DMS153 treated with DMSO at 0.1 percent for 48 hours (cell line): Measurements from ENCODE around the gene SLC3A2.
"Not testable (repeated sequence)": the region's sequence is repeated elsewhere in the genome, so short reads cannot be mapped to it uniquely, and the experiment has no call there.

Experiments
- DNase-seq: peaks from one replicate; lab custom pipeline; 2025; ENCODE audit not compliant: unreplicated experiment; lab: John Stamatoyannopoulos, UW

Gene SLC3A2

GRCh38 chr11:62880803-62881578 is at the start of gene SLC3A2:
Gene SLC3A2, plus strand, starts transcription at chr11:62880896. Its CDS starts 128 bp downstream, at chr11:62881024.
- peak; percentile 71 for DNase-seq

- no peak for DNase-seq
Observed at GRCh38 chr11:62830904-62831519, 49.7 kb upstream of the SLC3A2 start.

- peak; percentile 92 for DNase-seq
Observed at GRCh38 chr11:62831520-62832335, 49.0 kb upstream of the SLC3A2 start, which contains the start of gene STX5. Gene STX5, minus strand, starts transcription at chr11:62832051. Its CDS starts 808 bp downstream, at chr11:62831243.

GRCh38 chr11:62832336-62833234 is 48.1 kb upstream of the SLC3A2 start, which contains the start of gene TEX54:
Gene TEX54, minus strand, starts transcription at chr11:62832841.
- no peak for DNase-seq

DNA sequence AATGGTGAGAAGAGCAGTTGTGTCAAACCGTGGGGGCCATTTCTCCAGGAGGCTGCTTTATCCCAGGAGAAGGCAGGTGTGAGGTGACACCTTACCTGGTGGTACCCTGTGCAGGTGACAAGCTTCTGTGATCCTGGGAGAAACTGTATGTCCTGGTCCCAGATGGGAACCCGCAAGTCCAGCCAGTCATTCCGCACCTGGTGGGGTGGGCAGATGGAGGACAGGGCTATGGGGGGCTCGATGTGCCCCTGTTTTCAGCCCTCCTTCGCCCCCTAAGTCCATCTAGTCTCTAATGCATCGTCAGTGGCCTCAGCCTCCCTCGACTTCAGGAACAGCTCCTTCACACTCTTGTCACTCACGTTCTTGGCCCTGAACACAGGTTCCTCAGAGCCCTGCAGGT is 45.4 kb upstream of the SLC3A2 start:
- no peak for DNase-seq

GRCh38 chr11:62839050-62839945 is 41.4 kb upstream of the SLC3A2 start, which contains the start of gene WDR74:
Gene WDR74, minus strand, starts transcription at chr11:62839590. Its CDS starts 20 bp downstream, at chr11:62839570.
- DNase-seq: peak; percentile 86

DNA sequence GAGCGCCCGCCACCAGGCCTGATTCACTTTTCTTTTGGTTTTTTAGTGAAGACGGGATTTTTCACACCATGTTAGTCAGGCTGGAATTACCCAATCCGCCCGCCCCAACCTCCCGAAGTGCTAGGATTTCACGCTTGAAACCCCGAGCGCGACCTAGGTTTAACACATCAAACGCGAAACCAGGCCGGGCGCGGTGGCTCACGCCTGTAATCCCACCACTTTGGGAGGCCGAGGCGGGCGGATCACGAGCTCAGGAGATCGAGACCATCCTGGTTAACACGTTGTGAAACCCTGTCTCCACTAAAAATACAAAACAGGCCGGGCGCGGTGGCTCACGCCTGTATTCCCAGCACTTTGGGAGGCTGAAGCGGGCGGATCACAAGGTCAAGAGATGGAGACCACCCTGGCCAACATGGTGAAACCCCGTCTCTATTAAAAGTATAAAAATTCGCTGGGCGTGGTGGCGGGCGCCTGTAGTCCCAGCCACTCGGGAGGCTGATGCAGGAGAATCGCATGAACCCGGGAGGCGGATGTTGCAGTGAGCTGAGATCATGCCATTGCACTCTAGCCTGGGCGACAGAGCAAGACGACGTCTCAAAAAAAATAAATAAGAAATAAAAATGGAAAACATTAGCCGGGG is 39.9 kb upstream of the SLC3A2 start:
- DNase-seq: not testable (repeated sequence)

- peak; percentile 96 for DNase-seq
Observed at GRCh38 chr11:62841361-62842170, 39.1 kb upstream of the SLC3A2 start.

DNA sequence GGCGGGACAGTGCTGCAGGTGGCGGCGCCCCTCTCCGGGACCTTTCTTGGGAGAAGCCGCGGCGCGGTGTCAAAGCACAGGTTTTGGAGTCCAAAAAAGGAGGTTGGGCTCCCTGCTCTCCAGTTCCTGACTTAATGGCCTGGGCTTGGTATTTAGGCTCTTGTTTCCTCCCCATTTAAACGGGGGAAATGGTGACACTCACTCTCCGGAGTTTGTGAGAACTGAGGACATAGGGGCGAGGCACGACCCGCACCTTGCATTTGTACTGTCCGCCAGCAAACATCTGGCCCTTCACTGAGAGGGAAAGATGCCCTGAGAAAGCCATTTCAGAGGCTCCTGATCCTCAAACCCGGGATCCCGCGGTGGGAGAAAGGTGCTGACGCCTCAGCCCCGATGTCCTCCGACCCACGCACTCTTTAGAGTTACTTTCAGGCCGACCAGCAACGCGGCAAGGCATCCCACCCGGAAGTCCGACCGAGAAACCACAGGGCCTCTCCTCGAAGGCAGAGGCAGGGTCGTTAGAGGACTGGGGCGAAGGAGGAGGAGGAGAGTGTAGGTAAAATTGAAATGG is 38.4 kb upstream of the SLC3A2 start:
- peak; percentile 87 for DNase-seq

- not testable (repeated sequence) for DNase-seq
Observed at GRCh38 chr11:62842891-62843290, 37.8 kb upstream of the SLC3A2 start.

DNA sequence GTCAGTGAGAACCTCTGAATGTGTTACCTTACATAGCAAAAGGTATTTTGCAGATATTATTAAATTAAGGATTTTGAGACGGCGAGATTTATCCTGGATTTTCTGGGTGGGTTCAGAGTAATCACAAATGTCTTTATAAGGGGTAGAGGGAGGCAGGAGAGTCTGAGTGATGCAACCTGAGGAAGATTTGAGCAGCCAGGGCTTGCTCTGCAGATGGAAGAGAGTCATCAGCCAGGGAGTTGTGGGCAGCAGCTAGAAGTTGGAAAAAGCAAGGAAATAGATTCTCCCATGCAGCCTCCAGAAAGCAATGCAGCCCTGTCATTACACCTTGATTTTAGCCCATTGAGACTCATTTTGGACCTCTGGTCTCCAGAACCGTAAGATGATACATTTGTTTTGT is 37.2 kb upstream of the SLC3A2 start:
- no peak for DNase-seq

- DNase-seq: no peak
Observed at GRCh38 chr11:62844154-62844553, 36.5 kb upstream of the SLC3A2 start.

GRCh38 chr11:62846177-62846576 is 34.5 kb upstream of the SLC3A2 start:
- no peak for DNase-seq

DNA sequence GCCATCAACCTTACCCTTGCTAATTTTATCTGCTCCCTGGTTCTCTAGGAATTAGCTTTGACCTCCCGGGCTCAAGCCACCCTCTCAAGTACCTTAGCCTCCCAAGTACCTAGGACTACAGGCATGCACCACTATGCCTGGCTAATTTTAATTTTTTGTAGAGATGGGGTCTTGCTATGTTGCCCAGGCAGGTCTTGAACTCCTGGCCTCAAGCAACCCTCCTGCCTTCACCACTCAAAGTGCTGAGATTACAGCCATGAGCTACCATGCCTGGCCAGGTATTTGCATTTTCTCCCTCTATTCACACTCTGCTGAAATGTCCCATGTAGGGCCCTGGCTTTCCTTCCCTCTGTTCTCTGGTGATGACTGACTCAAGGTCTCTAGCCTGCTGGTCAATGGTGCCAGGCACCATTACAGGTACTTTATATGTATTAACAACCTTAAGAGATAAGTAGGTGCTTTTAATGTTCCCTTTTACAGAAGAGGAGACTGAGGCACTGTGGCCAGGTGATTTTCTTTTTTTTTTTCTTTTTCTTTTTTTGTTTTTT is 32.9 kb upstream of the SLC3A2 start:
- DNase-seq: no peak

DNA sequence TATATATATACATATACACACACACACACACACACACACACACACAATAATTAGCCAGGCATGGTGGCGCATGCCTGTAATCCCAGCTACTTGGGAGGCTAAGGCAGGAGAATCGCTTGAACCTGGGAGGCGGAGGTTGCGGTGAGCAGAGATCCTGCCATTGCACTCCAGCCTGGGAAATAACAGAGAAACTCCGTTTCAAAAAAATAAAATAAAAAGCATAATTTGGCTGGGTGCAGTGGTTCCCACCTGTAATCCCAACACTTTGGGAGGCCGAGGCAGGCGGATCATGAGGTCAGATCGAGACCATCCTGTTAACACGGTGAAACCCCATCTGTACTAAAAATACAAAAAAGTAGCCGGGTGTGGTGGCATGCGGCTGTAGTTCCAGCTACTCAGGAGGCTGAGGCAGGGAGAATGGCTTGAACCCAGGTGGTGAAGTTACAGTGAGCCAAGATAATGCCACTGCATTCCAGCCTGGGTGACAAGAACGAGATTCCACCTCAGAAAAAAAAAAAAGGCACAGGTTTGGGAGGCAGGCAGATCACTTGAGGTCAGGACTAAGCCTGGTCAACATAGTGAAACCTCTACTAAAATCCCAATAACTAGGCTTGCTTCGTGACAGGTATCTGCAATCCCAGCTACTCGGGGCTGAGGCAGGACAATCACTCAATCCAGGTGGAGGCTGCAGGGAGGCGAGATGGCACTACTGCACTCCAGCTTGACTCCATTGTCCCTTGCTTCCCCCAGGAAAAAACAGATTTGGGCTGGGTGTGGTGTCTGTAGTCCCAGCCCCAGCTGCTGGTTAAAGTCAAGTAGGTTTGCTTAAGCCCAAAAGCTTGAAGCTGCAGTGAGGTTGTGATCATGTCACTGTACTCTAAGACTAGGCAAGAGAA is 29.5 kb upstream of the SLC3A2 start:
- no peak for DNase-seq

DNA sequence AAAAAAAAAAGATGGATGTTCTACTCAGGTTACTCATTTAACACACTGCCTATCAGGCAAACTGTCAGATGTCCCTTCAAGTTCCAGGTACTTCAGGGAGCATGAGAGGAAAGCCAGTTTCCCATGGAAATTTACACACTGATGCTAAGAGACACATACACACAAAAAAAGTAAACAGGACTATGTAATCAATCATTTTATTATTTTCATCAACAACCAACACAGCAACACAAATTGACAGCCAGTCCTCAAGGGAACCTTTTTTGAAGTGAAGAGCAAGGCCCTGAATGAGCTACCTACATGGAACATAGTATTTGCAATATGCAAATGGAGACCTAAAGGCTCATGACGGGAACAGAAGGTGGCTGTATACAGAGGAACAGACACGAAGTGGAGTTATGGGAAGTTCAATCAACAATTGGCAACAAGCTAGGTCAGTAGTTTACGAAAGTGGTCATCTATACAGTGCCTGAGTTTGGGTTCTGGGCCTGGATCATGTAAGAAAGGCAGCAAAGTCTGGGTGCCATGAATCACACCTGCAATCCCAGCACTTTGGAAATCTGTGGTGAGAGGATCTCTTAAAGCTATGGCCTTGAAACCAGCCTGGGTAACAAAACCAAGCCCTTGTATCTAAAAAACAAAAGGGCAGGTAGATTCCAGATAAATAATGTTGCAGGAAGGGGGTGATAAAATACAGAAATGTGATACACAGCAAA is 28.7 kb upstream of the SLC3A2 start:
- no peak for DNase-seq
